GM19025 (cell line): ENCODE results near the gene IFITM2.

ENCODE experiments used
- ATAC-seq: cut with Tn5 transposase; IDR thresholded peaks from one replicate; pipeline ENCODE4 v1.9.1; 2021; ENCODE audit warnings: mild to moderate bottlenecking, low read depth, moderate library complexity; ENCODE audit not compliant: unreplicated experiment

The IFITM2 gene

GRCh38 chr11:358129-358800 lies 50.6 kb downstream of the IFITM2 start:
- no peak for ATAC-seq
